GM19099 (cell line): ENCODE data around the gene PTPRM.

Source experiments
- POLR2A ChIP-seq: IDR thresholded peaks from 3 replicates; pipeline ENCODE4 v1.6.1; 2011; ENCODE audit warnings: low read depth; ENCODE audit not compliant: insufficient read length; ENCODE audit errors: extremely low read depth

Gene PTPRM

DNA sequence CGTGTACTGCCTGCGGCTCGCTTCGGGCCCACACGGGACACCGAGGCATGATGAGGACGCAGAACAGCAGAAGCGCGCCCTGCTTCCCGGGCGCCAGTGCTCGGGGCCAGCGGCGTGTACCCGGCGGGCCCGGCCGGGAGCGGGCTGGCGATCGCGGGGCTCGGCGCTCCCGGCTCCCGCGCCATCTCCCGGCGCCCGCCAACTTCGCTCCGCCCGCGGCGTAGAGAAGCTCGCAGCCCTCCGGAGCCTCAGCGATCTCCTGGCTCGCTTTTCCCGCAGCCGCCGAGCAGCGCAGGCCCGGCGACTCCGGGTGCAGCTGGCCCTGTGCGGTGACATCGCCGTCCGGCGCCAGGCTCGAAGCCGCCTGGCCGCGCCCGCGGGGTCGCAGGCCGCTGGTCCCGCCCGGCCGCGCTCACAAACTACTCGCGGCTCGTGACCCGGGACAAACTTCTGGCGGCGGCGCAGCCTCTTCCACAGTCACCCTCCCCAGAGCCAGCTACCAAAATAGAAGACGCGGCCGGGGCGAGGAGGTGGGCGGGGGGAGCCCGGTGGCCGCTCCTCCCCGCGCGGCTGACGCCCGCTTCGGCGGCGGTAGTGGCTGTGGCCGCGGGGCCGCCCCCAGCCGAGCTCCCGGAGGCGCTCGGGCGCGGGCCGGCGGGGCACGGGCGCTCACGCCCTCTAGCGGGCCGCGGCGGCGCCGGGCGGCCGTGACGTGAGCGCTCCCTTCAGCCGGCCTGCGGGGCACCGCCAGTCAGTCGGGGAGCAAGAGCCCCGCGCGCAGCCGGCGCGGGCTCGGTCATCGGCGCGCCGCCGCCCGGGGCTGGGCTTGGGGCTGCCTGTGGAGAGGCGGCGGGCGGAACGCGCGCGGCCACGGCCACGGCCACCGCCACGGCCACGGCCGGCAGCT lies at the start of gene PTPRM:
Gene PTPRM, plus strand, starts transcription at position 750 of the 907 bp plus-strand sequence. CDS start 503 bp downstream, outside the sequence.
- TF ChIP-seq POLR2A: no peak

DNA sequence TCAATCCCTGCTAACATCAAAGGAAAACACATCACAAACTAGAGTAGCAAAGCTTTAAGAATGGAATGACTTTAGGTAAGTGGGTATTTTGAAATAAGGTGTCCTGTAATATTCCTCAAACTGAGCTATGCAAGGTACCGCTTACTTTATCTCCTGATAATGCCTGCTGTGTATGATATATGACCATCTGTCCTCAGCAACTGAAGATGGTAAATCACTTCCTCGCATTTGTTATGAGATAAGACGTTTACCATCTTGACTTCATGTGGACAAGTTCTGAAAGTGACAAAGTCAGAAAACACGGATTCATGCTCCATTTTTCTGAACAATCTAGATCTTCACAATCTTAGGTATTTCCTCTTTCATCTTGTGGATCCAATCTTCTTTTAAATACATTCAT lies 49.3 kb upstream of the PTPRM start:
- no peak for TF ChIP-seq POLR2A

DNA sequence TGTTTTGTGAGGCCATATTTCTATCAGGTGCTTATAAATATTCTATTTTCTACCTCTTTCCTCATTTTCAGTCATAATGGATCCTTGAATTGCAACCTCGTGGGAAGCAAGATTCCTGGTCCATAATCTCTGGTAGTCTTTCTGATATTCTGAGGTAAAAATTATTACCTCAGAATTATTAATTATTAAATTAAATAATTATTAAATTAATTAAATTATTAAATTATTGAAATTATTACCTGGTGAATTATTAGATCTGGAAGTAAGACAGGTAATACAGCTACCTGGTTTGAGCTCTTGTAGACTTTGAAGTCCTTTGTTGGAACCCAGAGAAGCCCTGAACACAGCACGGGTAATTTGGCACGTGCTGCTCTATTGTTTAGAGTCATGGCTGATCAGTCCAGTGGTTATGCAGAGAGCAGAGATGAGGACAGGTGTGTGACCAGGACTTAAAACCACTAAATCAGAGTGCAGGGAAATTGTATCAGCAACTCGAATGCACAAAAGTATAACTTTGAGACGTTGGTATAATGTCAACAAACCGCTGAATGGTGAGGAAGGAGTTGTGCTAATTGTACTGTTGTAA lies 46.8 kb upstream of the PTPRM start:
- TF ChIP-seq POLR2A: no peak

DNA sequence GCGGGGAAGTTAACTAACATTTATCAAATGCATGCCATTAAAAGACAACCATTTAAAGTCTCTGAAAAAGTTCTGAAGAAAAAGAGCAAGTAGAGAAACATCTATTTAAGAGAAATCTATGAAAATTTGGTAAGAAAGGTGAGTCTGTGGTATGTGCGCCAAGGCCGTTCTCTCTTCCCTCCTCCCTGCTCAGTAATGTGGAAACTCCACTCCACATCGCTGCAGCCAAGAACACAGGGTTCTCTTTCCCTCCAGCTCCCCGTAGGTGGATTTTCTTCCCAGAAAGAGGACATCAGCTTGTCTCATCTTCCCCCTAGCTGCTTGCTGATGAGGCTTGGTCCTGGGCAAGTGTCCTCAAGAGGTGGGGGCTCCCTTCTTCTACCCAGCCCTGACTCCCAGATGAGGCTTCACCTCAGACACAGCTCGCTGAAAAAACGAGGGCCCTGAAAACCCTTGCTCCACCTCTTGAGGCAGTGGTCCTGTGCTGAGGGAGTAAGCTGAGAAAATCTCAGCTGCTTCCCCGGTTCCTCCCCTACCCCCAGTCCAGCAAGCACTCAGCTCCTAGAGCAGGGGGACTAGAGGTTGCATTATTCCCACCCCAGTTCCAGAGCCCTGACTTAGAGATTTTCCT lies 45.8 kb upstream of the PTPRM start:
- no peak for TF ChIP-seq POLR2A

DNA sequence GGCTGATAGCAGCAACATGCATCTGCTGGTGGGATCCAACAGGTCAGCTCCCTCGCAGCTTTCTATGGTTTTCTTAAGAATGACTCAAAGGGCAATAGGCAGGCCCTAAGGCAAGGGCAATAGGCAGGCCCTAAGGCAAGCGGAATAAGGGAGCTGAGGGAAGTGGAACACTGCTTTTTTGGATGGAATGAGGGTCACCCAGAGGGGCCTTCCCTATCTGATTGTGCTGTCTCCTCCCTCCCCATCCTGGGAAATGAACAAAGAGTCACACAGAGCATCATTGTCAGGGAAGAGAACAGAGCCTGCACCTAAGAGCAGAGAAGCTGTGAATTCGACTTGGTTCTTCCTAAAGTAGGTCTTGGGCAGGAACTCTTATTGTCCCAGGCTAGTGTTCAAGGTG lies 43.3 kb upstream of the PTPRM start:
- no peak for TF ChIP-seq POLR2A

DNA sequence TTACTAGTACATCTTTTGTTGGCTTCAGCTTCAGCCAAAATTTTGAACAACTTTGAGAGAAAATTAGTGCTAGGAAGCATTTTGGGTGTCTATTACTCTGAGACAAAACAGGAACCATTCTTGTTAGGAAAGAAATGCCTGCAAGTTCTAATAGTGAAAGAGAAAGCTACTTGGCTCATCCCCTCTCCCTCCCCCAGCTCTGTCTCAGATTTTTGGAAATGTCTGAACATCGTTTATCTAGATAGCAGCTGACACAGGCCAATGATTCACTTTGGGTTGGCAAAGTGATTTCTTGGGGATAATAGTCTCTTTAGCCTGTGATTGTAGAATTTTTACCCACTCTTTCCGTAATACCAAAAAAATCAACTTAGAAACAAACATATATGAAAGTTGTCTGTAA lies 42.3 kb upstream of the PTPRM start:
- TF ChIP-seq POLR2A: no peak

DNA sequence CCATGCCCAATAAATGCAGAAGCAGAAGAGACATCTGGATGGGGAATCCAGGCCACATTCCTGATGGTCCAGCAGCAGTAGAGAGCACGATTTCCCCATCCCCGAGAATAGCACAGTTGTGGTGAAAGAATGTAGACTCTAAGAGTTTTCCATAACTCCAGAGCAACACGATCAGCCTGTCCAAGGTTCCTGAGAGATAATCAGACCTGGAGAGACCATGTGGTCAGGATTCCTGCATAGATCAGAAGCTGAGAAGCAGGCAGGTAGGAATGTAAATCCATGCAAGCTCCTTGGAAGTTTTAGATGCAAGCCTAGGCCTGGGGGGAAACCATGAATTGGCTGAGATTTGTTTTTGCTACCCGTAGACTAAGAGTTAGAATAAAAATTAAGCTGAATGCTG lies 34.2 kb upstream of the PTPRM start:
- no peak for TF ChIP-seq POLR2A

DNA sequence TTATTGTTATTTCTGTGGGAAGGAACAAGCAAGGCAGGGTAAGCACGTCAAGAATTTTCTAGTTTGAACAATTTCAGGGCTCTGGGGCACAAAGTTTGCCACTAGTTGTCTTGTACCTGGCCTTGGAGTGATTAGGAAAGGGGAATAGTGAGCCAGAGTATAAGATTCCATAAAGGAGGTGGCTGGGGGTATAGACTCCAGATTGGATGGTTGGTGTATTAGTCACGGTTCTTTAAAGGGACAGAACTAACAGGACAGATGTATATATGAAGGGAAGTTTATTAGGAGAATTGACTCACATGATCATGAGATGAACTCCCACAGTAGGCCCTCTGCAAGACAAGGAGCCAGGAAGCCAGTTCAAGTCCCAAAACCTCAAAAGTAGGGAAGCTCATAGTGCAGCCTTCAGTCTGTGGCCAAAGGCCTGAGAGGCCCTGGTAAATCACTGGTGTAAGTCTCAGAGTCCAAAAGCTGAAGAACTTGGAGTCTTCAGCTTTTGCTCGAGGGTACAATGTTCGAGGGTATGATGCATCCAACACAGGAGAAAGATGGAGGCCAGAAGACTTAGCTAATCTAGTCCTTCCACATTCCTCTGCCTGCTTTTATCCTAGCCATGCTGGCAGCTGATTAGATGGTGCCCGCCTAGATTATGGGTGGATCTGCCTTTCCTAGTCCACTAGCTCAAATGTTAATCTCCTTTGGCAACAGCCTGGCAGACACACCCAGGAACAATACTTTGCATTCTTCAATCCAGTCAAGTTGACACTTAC lies 31.5 kb upstream of the PTPRM start:
- TF ChIP-seq POLR2A: no peak

DNA sequence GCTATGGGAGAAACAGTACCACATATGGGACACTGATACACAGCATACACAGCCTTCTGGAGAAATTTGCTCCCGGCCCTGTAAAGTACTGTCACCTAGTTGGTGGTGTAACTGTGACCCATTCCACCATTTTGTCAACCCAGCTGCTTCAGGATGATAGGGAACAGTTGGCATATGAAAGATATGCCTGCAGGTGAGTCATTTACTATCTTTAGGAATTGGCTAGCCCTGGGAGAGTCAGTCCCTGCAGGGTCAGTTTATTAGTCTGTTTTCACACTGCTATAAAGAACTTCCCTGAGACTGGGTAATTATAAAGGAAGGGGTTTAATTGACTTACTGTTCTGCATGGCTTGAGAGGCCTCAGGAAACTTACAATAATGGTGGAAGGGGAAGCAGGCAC lies 30.0 kb upstream of the PTPRM start:
- TF ChIP-seq POLR2A: no peak

DNA sequence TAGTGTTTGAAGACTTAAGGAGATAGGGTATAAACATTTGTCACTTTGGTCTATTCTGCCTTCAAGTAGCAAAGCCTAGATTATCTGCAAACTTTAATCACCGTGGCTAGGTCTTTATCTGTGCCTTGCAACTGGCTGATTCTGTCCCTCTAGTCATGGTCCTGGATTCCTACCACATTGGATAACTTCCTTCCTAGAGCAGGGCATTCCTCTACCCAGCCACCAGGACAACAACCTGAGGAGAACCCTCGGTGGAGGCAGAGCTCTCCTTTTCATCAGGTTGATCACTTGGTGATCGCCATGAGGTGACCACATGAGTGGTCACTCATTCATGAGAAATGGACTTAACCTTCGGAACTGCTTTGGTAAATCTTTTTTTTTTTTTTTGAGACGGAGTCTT lies 25.3 kb upstream of the PTPRM start:
- TF ChIP-seq POLR2A: no peak

DNA sequence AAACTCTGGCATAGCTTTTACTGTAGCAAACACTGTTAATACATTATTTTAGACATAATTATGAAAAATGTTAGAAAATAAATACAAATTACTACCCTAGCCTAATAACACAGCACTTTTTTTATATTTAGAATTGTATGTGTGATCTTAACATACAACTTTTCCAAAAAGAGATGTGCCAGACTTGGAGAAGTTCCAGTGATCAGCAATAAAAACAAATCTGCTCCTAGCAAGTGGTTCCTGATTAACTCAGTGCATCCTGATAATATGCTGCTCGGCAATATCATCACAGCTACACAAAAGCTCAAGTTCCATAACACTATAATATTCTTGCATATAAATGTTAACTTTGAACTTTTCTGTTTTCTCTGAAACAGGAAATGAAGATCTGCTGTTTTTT lies 22.4 kb upstream of the PTPRM start:
- no peak for TF ChIP-seq POLR2A

DNA sequence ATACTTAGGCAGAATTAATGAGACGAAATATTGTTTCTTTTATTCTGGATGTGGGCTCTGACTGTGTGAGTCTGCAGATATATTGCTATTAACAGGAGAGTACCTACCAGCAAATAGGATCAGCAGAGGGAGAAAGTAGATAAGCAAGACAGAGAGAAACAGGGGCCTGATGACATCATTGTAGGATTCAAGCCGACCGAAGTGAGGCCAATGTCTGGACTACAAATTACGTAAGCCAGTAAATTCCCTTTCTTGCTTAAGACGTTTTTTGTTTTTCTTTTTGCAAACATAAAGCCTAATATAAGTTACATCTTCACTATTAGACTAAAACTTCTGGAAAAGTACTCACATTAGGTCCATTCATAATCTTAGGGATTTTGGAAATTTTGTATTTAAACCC lies 21.4 kb upstream of the PTPRM start:
- no peak for TF ChIP-seq POLR2A

DNA sequence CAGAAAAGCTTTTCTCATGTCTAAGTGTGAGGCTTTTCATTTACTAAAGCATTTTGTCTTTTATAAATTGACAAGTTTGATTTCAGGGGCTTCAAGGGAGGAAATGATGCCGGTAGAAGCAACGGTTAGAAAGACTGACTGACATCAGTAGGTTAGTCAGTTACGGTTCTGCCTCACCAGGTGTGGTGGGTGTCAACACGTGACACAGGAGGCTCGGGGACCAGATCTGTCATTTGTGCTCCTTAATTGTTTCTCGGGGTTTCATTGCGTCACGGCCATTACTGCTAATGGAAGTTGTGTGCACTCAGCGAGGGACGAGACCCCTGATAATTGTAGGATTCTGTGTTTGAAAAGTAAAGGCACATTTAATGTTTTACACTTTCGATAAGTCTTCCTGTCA lies 18.9 kb upstream of the PTPRM start:
- no peak for TF ChIP-seq POLR2A

DNA sequence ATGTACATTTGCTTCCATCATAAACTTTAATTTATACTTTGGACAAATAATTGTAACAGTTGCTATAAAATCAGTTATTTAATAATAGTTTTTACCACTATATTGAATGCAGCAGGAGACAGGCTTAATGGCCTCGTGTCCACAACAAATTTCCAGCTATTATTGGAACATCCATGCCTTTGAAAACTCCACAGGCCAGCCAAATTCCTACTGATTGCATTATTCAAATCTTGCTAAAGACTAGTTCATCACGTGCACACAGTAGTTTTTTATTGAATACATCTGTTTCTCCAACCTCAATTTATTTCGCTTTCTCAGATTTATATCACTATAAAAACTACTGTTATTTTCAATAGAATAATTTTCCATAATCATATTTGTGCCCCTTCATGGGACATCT lies 18.4 kb upstream of the PTPRM start:
- TF ChIP-seq POLR2A: no peak

DNA sequence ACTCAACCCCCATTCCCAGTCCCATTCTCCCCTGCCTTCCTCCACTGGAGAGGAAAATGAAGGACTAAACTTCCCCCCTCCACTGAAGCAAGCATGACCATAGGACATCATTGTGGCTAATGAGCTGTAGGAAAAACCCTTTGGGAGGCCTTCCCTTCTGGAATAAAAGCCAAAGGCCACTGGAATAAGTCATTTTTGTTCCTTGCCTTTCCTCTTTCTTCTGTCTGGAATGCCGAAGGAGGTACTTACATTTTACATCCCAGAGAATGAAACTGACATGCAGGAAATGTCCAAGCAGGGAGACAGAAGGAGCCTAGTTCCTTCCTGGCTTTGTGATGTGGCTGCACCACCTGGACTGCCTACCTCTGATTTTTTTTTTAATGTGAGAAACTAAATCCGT lies 9.1 kb upstream of the PTPRM start:
- no peak for TF ChIP-seq POLR2A

DNA sequence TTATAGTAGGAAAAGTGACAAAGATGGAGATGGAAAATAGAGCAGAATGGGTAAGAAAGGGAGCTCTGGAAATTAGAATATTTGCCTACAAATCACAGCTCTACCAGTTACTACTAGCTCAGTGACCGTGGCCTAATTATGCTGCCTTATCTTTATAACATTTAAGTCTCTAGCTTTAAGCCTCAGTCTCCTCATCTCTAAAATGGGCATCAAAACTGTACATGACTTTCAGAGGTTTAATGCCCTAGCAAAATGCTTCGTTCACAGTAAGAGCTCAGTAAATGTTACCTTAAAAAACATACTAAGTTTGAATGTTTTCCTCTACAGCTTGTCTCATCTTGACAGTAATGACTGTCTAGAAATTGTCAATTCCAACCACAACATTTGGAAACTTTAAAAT lies 8.3 kb upstream of the PTPRM start:
- no peak for TF ChIP-seq POLR2A

DNA sequence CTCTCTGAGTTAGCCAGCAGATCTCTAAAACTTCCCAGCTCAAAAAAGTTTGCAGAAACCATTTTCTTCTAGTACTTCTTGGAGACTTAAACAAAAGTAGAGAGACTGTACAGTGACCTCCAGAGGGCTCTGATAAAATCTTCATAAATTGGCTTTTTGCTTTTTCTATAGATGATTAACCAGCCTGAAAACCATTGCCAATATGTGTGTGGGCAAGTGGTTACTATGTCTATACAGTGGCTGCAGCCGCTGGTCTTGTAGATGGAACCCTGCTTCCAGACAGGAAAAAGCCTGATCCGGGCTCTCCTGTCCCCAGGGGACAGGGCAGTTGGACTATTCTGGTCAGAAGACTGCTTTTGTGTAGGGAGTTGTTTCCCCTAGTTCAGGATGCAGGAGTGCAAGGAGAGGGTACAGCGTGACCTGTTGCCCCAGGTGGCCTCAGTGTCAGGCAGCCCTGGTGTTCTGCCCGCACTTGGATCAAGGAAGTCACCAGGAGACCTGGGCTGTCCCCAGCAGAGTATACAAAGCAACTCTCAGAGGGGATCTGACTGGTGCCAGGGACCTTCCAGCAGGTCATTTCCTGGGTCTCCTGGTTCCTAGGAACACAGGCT lies 7.3 kb upstream of the PTPRM start:
- no peak for TF ChIP-seq POLR2A
